Liver (tissue), 3 donors: ENCODE results near the gene TTC29.

Source experiments
- ATF3 ChIP-seq: IDR thresholded peaks from 2 replicates; pipeline ENCODE4 v1.6.1; 2016; ENCODE audit warnings: antibody characterized with exemption
- CTCF ChIP-seq: fragments of 150-350 bp; IDR thresholded peaks from 2 replicates; pipeline ENCODE4 v1.5.1; 2017; ENCODE audit warnings: improper control_type of control experiment, low read depth, low read length; ENCODE audit not compliant: missing input control
- FOXA1 ChIP-seq: IDR thresholded peaks from 2 replicates; pipeline ENCODE4 v1.6.1; 2016; ENCODE audit warnings: antibody characterized with exemption
- GABPA ChIP-seq, 2 donors: IDR thresholded peaks in 1 of 2; conservative IDR thresholded peaks in 1 of 2; 2 replicates each; pipeline ENCODE4 v1.6.1; 2016; ENCODE audit warnings: antibody characterized with exemption in 2 of 2, mild to moderate bottlenecking in 1 of 2, moderate library complexity in 1 of 2
- JUND ChIP-seq, 2 donors: IDR thresholded peaks; 2 replicates each; pipeline ENCODE4 v1.6.1; 2016; ENCODE audit warnings: antibody characterized with exemption in 2 of 2
- MAX ChIP-seq: IDR thresholded peaks from 2 replicates; pipeline ENCODE4 v1.6.1; 2016; ENCODE audit warnings: antibody characterized with exemption
- NR2F2 ChIP-seq: IDR thresholded peaks from 2 replicates; pipeline ENCODE4 v1.6.1; 2016; ENCODE audit warnings: antibody characterized with exemption
- RAD21 ChIP-seq, 2 donors: IDR thresholded peaks; 2 replicates each; pipeline ENCODE4 v1.6.1; 2016; ENCODE audit warnings: antibody characterized with exemption in 2 of 2, mild to moderate bottlenecking in 2 of 2
- REST ChIP-seq: IDR thresholded peaks from 2 replicates; pipeline ENCODE4 v1.6.1; 2016; ENCODE audit warnings: antibody characterized with exemption, mild to moderate bottlenecking
- SP1 ChIP-seq: IDR thresholded peaks from 2 replicates; pipeline ENCODE4 v1.6.1; 2018; ENCODE audit warnings: antibody characterized with exemption, mild to moderate bottlenecking
- TAF1 ChIP-seq: conservative IDR thresholded peaks from 2 replicates; pipeline ENCODE4 v1.6.1; 2016; ENCODE audit warnings: antibody characterized with exemption, mild to moderate bottlenecking
- YY1 ChIP-seq: IDR thresholded peaks from 2 replicates; pipeline ENCODE4 v1.6.1; 2016; ENCODE audit warnings: antibody characterized with exemption, mild to moderate bottlenecking
- ZBTB33 ChIP-seq: IDR thresholded peaks from 2 replicates; pipeline ENCODE4 v1.6.1; 2016; ENCODE audit warnings: antibody characterized with exemption
- donor health status: healthy.
- donor health status: healthy.

- TF ChIP-seq CTCF (no peak), GABPA (IDR thresholded peaks at IDR 0.05 in 1 of 2, conservative IDR thresholded peaks at IDR 0.05 in 1 of 2) (no peak), MAX (no peak), REST (no peak), ZBTB33 (no peak), JUND (IDR thresholded peaks at IDR 0.05) (no peak), YY1 (no peak), ATF3 (no peak), SP1 (no peak), FOXA1 (no peak), TAF1 (no peak), NR2F2 (no peak), RAD21 (IDR thresholded peaks at IDR 0.05) (no peak)
Measured at GRCh38 chr4:146847345-146847744, 98.3 kb downstream of the TTC29 start.
